HEK293T (cell line): ENCODE measurements around the gene UQCRC1.

Experiments
- CTCF ChIA-PET: fragments of 350-600 bp; formaldehyde crosslinking; extraction: SDS; loops from one replicate; lab custom pipeline; 2021; ENCODE audit warnings: antibody characterized with exemption, inconsistent platforms; lab: Yijun Ruan, JAX
- POLR2A ChIA-PET: fragments of 350-600 bp; formaldehyde crosslinking; extraction: SDS; loops from one replicate; lab custom pipeline; 2020; ENCODE audit warnings: antibody characterized with exemption, inconsistent platforms; lab: Yijun Ruan, JAX
- DNase-seq: peaks from one replicate; pipeline ENCODE4 v3.0.0; 2012; ENCODE audit warnings: mixed read lengths; ENCODE audit errors: extremely low spot score
- ARNT ChIP-seq: fragments of 450-650 bp; IDR thresholded peaks from 2 replicates; pipeline ENCODE4 v1.6.1; 2017; ENCODE audit warnings: mild to moderate bottlenecking
- BHLHE40 ChIP-seq: fragments of 450-650 bp; IDR thresholded peaks from 2 replicates; pipeline ENCODE4 v1.6.1; 2016; ENCODE audit warnings: mild to moderate bottlenecking, moderate library complexity, borderline replicate concordance
- CTBP1 ChIP-seq: fragments of 450-650 bp; IDR thresholded peaks from 2 replicates; pipeline ENCODE4 v1.6.1; 2016; ENCODE audit warnings: borderline replicate concordance
- ELF4 ChIP-seq: fragments of 450-650 bp; IDR thresholded peaks from 2 replicates; pipeline ENCODE4 v1.6.1; 2017; ENCODE audit warnings: antibody characterized with exemption
- FOXA1 ChIP-seq: fragments of 450-650 bp; IDR thresholded peaks from 2 replicates; pipeline ENCODE4 v1.6.1; 2016; ENCODE audit warnings: mild to moderate bottlenecking
- FOXK2 ChIP-seq: fragments of 450-650 bp; IDR thresholded peaks from 2 replicates; pipeline ENCODE4 v1.6.1; 2016; ENCODE audit warnings: mild to moderate bottlenecking
- FOXM1 ChIP-seq: fragments of 450-650 bp; IDR thresholded peaks from 2 replicates; pipeline ENCODE4 v1.6.1; 2017; ENCODE audit warnings: mild to moderate bottlenecking, borderline replicate concordance
- HDGF ChIP-seq: fragments of 450-650 bp; IDR thresholded peaks from 2 replicates; pipeline ENCODE4 v1.6.1; 2017; ENCODE audit warnings: antibody characterized with exemption, borderline replicate concordance
- L3MBTL2 ChIP-seq: fragments of 450-650 bp; conservative IDR thresholded peaks from 2 replicates; pipeline ENCODE4 v1.6.1; 2016; ENCODE audit warnings: mild to moderate bottlenecking
- LEF1 ChIP-seq: fragments of 450-650 bp; IDR thresholded peaks from 2 replicates; pipeline ENCODE4 v1.6.1; 2017; ENCODE audit warnings: mild to moderate bottlenecking, borderline replicate concordance
- NFRKB ChIP-seq: fragments of 450-650 bp; IDR thresholded peaks from 2 replicates; pipeline ENCODE4 v1.6.1; 2016; ENCODE audit warnings: mild to moderate bottlenecking, moderate library complexity
- PKNOX1 ChIP-seq: fragments of 450-650 bp; IDR thresholded peaks from 2 replicates; pipeline ENCODE4 v1.6.1; 2016
- SP1 ChIP-seq: fragments of 450-650 bp; IDR thresholded peaks from 2 replicates; pipeline ENCODE4 v1.6.1; 2017
- SUZ12 ChIP-seq: fragments of 450-650 bp; IDR thresholded peaks from 2 replicates; pipeline ENCODE4 v1.6.1; 2016; ENCODE audit warnings: mild to moderate bottlenecking
- TARDBP ChIP-seq: fragments of 450-650 bp; IDR thresholded peaks from 2 replicates; pipeline ENCODE4 v1.6.1; 2016
- ZNF384 ChIP-seq: fragments of 450-650 bp; IDR thresholded peaks from 2 replicates; pipeline ENCODE4 v1.6.1; 2016

UQCRC1 gene

GRCh38 chr3:48607519-48607918, 1.9 kb downstream of the UQCRC1 start:
- TF ChIP-seq CTBP1, result no peak
- TF ChIP-seq HDGF, result no peak
- TF ChIP-seq FOXA1, result no peak
- TF ChIP-seq ZNF384, result no peak
- TF ChIP-seq ARNT, result no peak
- no peak for TF ChIP-seq ELF4
- TF ChIP-seq NFRKB, result no peak
- no peak for TF ChIP-seq FOXM1
- no peak for TF ChIP-seq L3MBTL2
- no peak for TF ChIP-seq SUZ12
- no peak for TF ChIP-seq PKNOX1
- TF ChIP-seq TARDBP, result no peak
- no peak for TF ChIP-seq LEF1
- TF ChIP-seq FOXK2, result no peak
- TF ChIP-seq BHLHE40, result no peak
- ChIA-PET CTCF (no interaction called here), POLR2A (interaction anchor here (0.8 kb wide), 1 partner anchor 9 kb away, joined by 3 read pairs; no protein-coding TSS in a partner anchor)
- DNase-seq, result no peak

- CTCF ChIA-PET, result no interaction called here
- POLR2A ChIA-PET, result interaction anchor here (1.0 to 2.2 kb wide), 2 partner anchors 33 to 61 kb away, joined by 3 to 9 read pairs; partner anchors contain the start of genes CELSR3 and SLC26A6
- DNase-seq, result no peak
- TF ChIP-seq FOXK2 (no peak), HDGF (no peak), NFRKB (no peak), ARNT (no peak), SUZ12 (no peak)
Observed at GRCh38 chr3:48601622-48601994, 7.8 kb downstream of the UQCRC1 start.

- ChIA-PET POLR2A (interaction anchor here (1.0 kb wide), 1 partner anchor 62 kb away, joined by 3 read pairs; the partner anchor contains the start of gene CELSR3), CTCF (no interaction called here)
- TF ChIP-seq CTBP1 (no peak), ZNF384 (no peak), NFRKB (no peak), HDGF (no peak), SP1 (no peak), ARNT (no peak), BHLHE40 (no peak), SUZ12 (no peak), FOXK2 (no peak), LEF1 (no peak)
- DNase-seq, result no peak
Observed at GRCh38 chr3:48600711-48601621, 8.5 kb downstream of the UQCRC1 start.

GRCh38 chr3:48599509-48600285, 9.7 kb downstream of the UQCRC1 start:
- CTCF ChIA-PET, result no interaction called here
- DNase-seq, result no peak
- TF ChIP-seq FOXM1 (no peak), ELF4 (no peak), NFRKB (no peak), ARNT (no peak), L3MBTL2 (no peak), FOXK2 (no peak), PKNOX1 (no peak), TARDBP (no peak), ZNF384 (no peak), SP1 (no peak), SUZ12 (no peak), LEF1 (no peak), FOXA1 (no peak), BHLHE40 (no peak), HDGF (no peak), CTBP1 (no peak)
- POLR2A ChIA-PET, result interaction anchor here (1.0 kb wide), 1 partner anchor 10 kb away, joined by 5 read pairs; the partner anchor contains the start of gene UQCRC1

- TF ChIP-seq FOXK2, result no peak
- TF ChIP-seq PKNOX1, result no peak
- no peak for TF ChIP-seq LEF1
- no peak for TF ChIP-seq FOXM1
- no peak for TF ChIP-seq SUZ12
- no peak for TF ChIP-seq TARDBP
- TF ChIP-seq ARNT, result no peak
- no peak for TF ChIP-seq CTBP1
- TF ChIP-seq ZNF384, result no peak
- CTCF ChIA-PET, result no interaction called here
- POLR2A ChIA-PET, result interaction anchor here (0.7 to 1.4 kb wide), 3 partner anchors 9 to 12 kb away, joined by 3 to 5 read pairs (median 3); partner anchors contain the start of gene UQCRC1
- DNase-seq, result no peak
Observed at GRCh38 chr3:48599077-48599501, 10.4 kb downstream of the UQCRC1 start.
